Tibial nerve (tissue), 4 donors: ENCODE data around the gene LRP3. TPM values are rescaled to one million over a fixed set of nuclear protein-coding genes. Genes with fewer than 3 reads are reported as not detected.
A peak's percentile ranks its signal among the peaks of the same experiment; 100 is the strongest.

Source experiments
- DNase-seq, 2 donors: peaks; one replicate each; pipeline ENCODE4 v3.0.0-alpha.2; 2019; ENCODE audit warnings: low spot score in 2 of 2
- H3K27ac ChIP-seq, 4 donors: fragments of 200-600 bp; sonication (generic) in 3 of 4; one replicate each; pipeline ENCODE4 v1.5.1; 2017 to 2019; ENCODE audit warnings: mild to moderate bottlenecking in 1 of 4
- H3K27me3 ChIP-seq, 2 donors: fragments of 200-600 bp; sonication (generic) in 1 of 2; one replicate each; pipeline versions ENCODE4 v1.5.1 to v1.6.0; 2017 to 2019
- H3K36me3 ChIP-seq, 3 donors: fragments of 200-600 bp; sonication (generic); one replicate each; pipeline ENCODE4 v1.5.1; 2018 to 2019
- H3K4me1 ChIP-seq, 4 donors: fragments of 200-600 bp; sonication (generic) in 3 of 4; one replicate each; pipeline ENCODE4 v1.5.1; 2017 to 2019
- H3K4me3 ChIP-seq, 4 donors: fragments of 200-600 bp; sonication (generic) in 3 of 4; one replicate each; pipeline ENCODE4 v1.5.1; 2017 to 2019; ENCODE audit warnings: mild to moderate bottlenecking in 1 of 4, moderate library complexity in 1 of 4
- H3K9me3 ChIP-seq, 4 donors: fragments of 200-600 bp; sonication (generic) in 3 of 4; one replicate each; pipeline ENCODE4 v1.5.1; 2017 to 2019
- CTCF ChIP-seq, 5 experiments: fragments of 200-600 bp in 3 of 5; fragments of 450-650 bp in 2 of 5; sonication (generic) in 3 of 5; IDR thresholded peaks; one replicate each; pipeline ENCODE4 v1.5.1; 2016 to 2019; ENCODE audit warnings: antibody characterized with exemption in 5 of 5, mild to moderate bottlenecking in 3 of 5, moderate library complexity in 2 of 5
- EP300 ChIP-seq, 2 donors: sonication (generic); formaldehyde crosslinking; IDR thresholded peaks; one replicate each; pipeline ENCODE4 v1.6.1; 2017; ENCODE audit warnings: antibody characterized with exemption in 2 of 2, mild to moderate bottlenecking in 1 of 2
- POLR2A ChIP-seq, 2 donors: fragments of 450-650 bp; IDR thresholded peaks; one replicate each; pipeline ENCODE4 v1.6.1; 2017; ENCODE audit warnings: antibody characterized with exemption in 2 of 2, mild to moderate bottlenecking in 2 of 2, moderate library complexity in 2 of 2
- WGBS, 2 donors: methylation state at CpG; one replicate each; pipeline ENCODE4 v1.1.5; 2018; 5-methylcytosine and 5-hydroxymethylcytosine counted together
- total RNA-seq, 4 donors: library from RNA; depleted of rRNA; stranded (reverse); fragments of >200 nt; gene quantifications; one replicate each; pipeline ENCODE4 v1.1.0, GENCODE V29; 2016

Gene LRP3
- total RNA-seq, 4 donors from 2014 or later = 19.0 to 39.0 (median 30.2) TPM

GRCh38 chr19:33175886-33176669 lies 18.1 kb upstream of the LRP3 start:
- 14% methylated on average over 23 to 25 of the region's 25 CpGs for WGBS, 2 donors
- H3K4me3 ChIP-seq = peak overlapping the region; percentile 78 to 92 (median 83)
- DNase-seq = no peak
- H3K36me3 ChIP-seq = no peaks in the 10 kb centered on the region
- no peaks in the 10 kb centered on the region for H3K9me3 ChIP-seq
- H3K27ac ChIP-seq = peak overlapping the region; percentile 56 to 94 (median 92)
- H3K4me1 ChIP-seq = peaks cover 0 to 22% (median 16%) of the 10 kb centered on the region in 4 donors
- no peak for TF ChIP-seq POLR2A (IDR thresholded peaks at IDR 0.05)
- no peak for TF ChIP-seq CTCF (IDR thresholded peaks at IDR 0.05)
- TF ChIP-seq EP300 (IDR thresholded peaks at IDR 0.05) = no peak
- no peaks in the 10 kb centered on the region for H3K27me3 ChIP-seq

- peak overlapping the region; percentile 78 to 92 (median 83) for H3K4me3 ChIP-seq
- no peaks in the 10 kb centered on the region for H3K36me3 ChIP-seq
- no peaks in the 10 kb centered on the region for H3K9me3 ChIP-seq
- H3K4me1 ChIP-seq = peaks cover 0 to 22% (median 16%) of the 10 kb centered on the region in 4 donors
- 0 to 1% methylated on average over 31 to 62 of the region's 65 CpGs for WGBS, 2 donors
- TF ChIP-seq POLR2A (IDR thresholded peaks at IDR 0.05) = peak; percentile 6 to 64
- TF ChIP-seq CTCF (IDR thresholded peaks at IDR 0.05) = peak in 4 of 5 experiments; percentile 9 to 59 (median 38)
- peak; percentile 86 to 87 for TF ChIP-seq EP300 (IDR thresholded peaks at IDR 0.05)
- H3K27me3 ChIP-seq = no peaks in the 10 kb centered on the region
- DNase-seq = peak; percentile 97 to 99
- peak overlapping the region; percentile 78 to 94 (median 92) for H3K27ac ChIP-seq
Measured at GRCh38 chr19:33176670-33177416, 17.3 kb upstream of the LRP3 start.

DNA sequence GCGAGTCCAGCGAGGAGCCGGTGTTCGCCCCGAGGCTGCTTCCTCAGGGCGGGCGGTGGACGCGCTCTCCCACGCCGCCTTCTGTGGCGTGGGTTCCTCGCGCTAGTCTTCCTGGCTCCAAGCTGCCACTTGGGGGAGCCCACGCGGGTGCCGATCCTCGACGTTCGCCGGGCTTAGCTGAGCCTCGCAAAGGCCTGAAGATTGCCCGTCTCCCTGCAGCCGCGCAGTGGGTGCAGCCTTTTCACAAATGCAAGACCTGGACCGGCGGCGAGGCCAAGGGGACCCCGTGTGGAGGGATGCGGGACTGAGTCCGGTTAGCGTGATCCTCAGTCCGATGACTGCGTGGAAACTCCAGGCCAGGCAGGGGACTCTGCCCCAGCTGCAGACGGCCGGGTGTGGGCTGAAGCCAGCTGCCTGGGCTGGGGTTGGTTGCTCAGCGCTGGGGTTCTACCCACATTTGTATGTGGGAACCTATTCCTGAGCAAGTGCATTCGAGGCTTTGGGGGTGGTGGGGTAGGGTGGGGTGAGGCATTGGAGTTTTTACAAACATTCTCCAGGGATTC lies 16.6 kb upstream of the LRP3 start:
- Histone ChIP-seq H3K9me3 (no peaks in the 10 kb centered on the region), H3K4me3 (peak overlapping the region; percentile 78 to 92 (median 83)), H3K36me3 (no peaks in the 10 kb centered on the region), H3K27me3 (no peaks in the 10 kb centered on the region), H3K4me1 (peaks cover 0 to 22% (median 16%) of the 10 kb centered on the region in 4 donors), H3K27ac (peak overlapping the region; percentile 78 to 94 (median 92))
- TF ChIP-seq CTCF (IDR thresholded peaks at IDR 0.05) (peak; percentile 34 to 68 (median 58)), POLR2A (IDR thresholded peaks at IDR 0.05) (no peak)
- no peak for DNase-seq
- WGBS, 2 donors = 0% methylated on average over 20 to 37 of the region's 38 CpGs

- H3K36me3 ChIP-seq = no peaks in the 10 kb centered on the region
- no peak overlapping the region for H3K4me3 ChIP-seq
- no peak for DNase-seq
- H3K4me1 ChIP-seq = peaks cover 0 to 5% (median 0%) of the 10 kb centered on the region in 4 donors
- no peak overlapping the region for H3K27ac ChIP-seq
- no peaks in the 10 kb centered on the region for H3K27me3 ChIP-seq
- TF ChIP-seq EP300 (IDR thresholded peaks at IDR 0.05) = no peak
- no peak for TF ChIP-seq POLR2A (IDR thresholded peaks at IDR 0.05)
- TF ChIP-seq CTCF (IDR thresholded peaks at IDR 0.05) = no peak
- WGBS, 2 donors = 56 to 62% methylated on average over 11 of the region's 11 CpGs
- no peaks in the 10 kb centered on the region for H3K9me3 ChIP-seq
Measured at GRCh38 chr19:33186431-33187182, 7.5 kb upstream of the LRP3 start.
